Sigmoid colon (tissue), 7 donors: ENCODE measurements around the gene PRDM5. TPM values are rescaled to one million over a fixed set of nuclear protein-coding genes. Genes with fewer than 3 reads are reported as not detected.

Experiments
- DNase-seq: peaks from one replicate; pipeline ENCODE4 v3.0.0-alpha.2; 2019
- H3K27ac ChIP-seq, 4 donors: fragments of 200-600 bp; sonication (generic); one replicate each; pipeline ENCODE4 v1.5.1; 2016 to 2019; ENCODE audit warnings: mild to moderate bottlenecking in 1 of 4
- H3K27me3 ChIP-seq, 3 donors: fragments of 200-600 bp; sonication (generic); one replicate each; pipeline ENCODE4 v1.5.1; 2019; ENCODE audit warnings: mild to moderate bottlenecking in 1 of 3
- H3K36me3 ChIP-seq, 4 donors: fragments of 200-600 bp; sonication (generic); one replicate each; pipeline ENCODE4 v1.5.1; 2016 to 2019
- H3K4me1 ChIP-seq, 4 donors: fragments of 200-600 bp; sonication (generic); one replicate each; pipeline ENCODE4 v1.5.1; 2017 to 2019
- H3K4me3 ChIP-seq, 4 donors: fragments of 200-600 bp; sonication (generic); one replicate each; pipeline ENCODE4 v1.5.1; 2017 to 2019; ENCODE audit warnings: mild to moderate bottlenecking in 2 of 4, moderate library complexity in 1 of 4
- H3K9me3 ChIP-seq, 4 donors: fragments of 200-600 bp in 3 of 4; sonication (generic) in 3 of 4; one replicate each; pipeline versions ENCODE4 v1.5.1 to v1.6.1; 2013 to 2019
- EP300 ChIP-seq, 4 donors: sonication (generic); formaldehyde crosslinking; IDR thresholded peaks; one replicate each; pipeline ENCODE4 v1.6.1; 2017; ENCODE audit warnings: antibody characterized with exemption in 4 of 4
- POLR2A ChIP-seq, 2 donors: fragments of 450-650 bp; IDR thresholded peaks; one replicate each; pipeline ENCODE4 v1.6.1; 2016; ENCODE audit warnings: antibody characterized with exemption in 2 of 2, mild to moderate bottlenecking in 2 of 2, moderate library complexity in 2 of 2
- POLR2AphosphoS5 ChIP-seq, 4 donors: sonication (generic); formaldehyde crosslinking; IDR thresholded peaks; one replicate each; pipeline ENCODE4 v1.6.1; 2017; ENCODE audit warnings: antibody characterized with exemption in 4 of 4
- WGBS, 2 donors: extraction: QIAGEN DNeasy Blood & Tissue Kit; methylation state at CpG; one replicate each; pipeline ENCODE4 v1.1.7; 2013; 5-methylcytosine and 5-hydroxymethylcytosine counted together
- intact Hi-C: fragments of 100-400 bp; cut with DNase I; formaldehyde crosslinking; loops from one replicate; pipeline ENCODE4 v1.15.1; 2023
- polyA plus RNA-seq, 3 donors: library from polyadenylated mRNA; stranded (reverse); fragments of 200-250 nt; gene quantifications; one replicate each; pipeline ENCODE4 v1.2.3, GENCODE V29; 2013
- total RNA-seq, 4 donors: library from RNA; depleted of rRNA; stranded (reverse); fragments of >200 nt; gene quantifications; one replicate each; pipeline ENCODE4 v1.1.0, GENCODE V29; 2016
- TF ChIP-seq, protein P1 (sequence below), 4 experiments: fragments of 450-650 bp in 3 of 4; fragments of 200-600 bp in 1 of 4; IDR thresholded peaks; one replicate each; pipeline ENCODE4 v1.5.1; 2016 to 2019; ENCODE audit warnings: antibody characterized with exemption in 4 of 4, mild to moderate bottlenecking in 3 of 4, moderate library complexity in 2 of 4
- donor health status: healthy with polysubstance abuse.
- donor health status: Bipolar disorder and iron deficiency.
- donor health status: healthy.

The PRDM5 gene
- total and polyA plus RNA-seq, 7 donors: 1.8 to 25.0 (median 15.0) TPM

DNA sequence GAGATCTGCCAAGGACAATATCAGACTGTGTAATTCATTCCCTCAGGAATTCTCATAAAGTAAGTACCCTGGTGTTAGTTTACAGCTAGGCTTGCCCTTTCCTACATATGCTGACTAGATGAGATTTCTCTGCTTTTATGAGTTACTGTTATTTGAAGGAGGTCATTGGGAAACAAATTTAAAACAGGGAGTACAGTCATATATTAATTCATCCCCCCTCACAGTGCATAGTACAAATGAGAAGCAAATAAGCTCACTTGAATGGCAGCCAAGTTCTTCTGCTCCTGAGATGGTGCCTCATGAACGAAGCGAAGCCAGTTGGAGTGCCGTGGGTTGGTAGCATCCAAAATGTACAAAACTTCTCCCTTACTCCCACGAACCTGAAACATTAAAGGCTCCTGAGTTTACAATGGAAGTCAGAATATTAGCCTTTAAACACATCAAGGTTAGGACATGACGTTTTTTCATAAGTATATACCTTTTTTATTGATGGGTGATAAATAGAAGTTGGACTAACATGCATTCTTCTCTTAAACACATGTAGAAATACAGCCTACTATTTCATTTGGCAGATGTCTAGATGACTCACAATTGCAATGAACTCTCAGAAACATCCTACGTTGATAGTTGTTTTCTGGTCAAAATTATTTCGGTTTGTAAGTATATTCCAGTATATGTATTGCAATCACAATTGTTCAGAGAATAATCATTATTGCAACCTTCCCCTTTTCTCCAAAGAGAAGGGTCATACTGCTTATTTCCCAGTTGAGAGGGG is 69.2 kb downstream of the PRDM5 start:
- no peaks in the 10 kb centered on the region for H3K36me3 ChIP-seq
- H3K27me3 ChIP-seq: no peaks in the 10 kb centered on the region
- no peak for DNase-seq
- WGBS, 2 donors: 63 to 84% methylated on average over 7 of the region's 7 CpGs
- peaks cover 0 to 5% (median 0%) of the 10 kb centered on the region in 4 donors for H3K4me1 ChIP-seq
- TF ChIP-seq POLR2A (IDR thresholded peaks at IDR 0.05): no peak
- TF ChIP-seq, protein P1, sequence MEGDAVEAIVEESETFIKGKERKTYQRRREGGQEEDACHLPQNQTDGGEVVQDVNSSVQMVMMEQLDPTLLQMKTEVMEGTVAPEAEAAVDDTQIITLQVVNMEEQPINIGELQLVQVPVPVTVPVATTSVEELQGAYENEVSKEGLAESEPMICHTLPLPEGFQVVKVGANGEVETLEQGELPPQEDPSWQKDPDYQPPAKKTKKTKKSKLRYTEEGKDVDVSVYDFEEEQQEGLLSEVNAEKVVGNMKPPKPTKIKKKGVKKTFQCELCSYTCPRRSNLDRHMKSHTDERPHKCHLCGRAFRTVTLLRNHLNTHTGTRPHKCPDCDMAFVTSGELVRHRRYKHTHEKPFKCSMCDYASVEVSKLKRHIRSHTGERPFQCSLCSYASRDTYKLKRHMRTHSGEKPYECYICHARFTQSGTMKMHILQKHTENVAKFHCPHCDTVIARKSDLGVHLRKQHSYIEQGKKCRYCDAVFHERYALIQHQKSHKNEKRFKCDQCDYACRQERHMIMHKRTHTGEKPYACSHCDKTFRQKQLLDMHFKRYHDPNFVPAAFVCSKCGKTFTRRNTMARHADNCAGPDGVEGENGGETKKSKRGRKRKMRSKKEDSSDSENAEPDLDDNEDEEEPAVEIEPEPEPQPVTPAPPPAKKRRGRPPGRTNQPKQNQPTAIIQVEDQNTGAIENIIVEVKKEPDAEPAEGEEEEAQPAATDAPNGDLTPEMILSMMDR (IDR thresholded peaks at IDR 0.05): no peak
- TF ChIP-seq POLR2AphosphoS5 (IDR thresholded peaks at IDR 0.05): no peak
- TF ChIP-seq EP300 (IDR thresholded peaks at IDR 0.05): no peak
- H3K27ac ChIP-seq: no peak overlapping the region
- H3K9me3 ChIP-seq: no peaks in the 10 kb centered on the region
- intact Hi-C loops: no loop called here
- no peak overlapping the region for H3K4me3 ChIP-seq

DNA sequence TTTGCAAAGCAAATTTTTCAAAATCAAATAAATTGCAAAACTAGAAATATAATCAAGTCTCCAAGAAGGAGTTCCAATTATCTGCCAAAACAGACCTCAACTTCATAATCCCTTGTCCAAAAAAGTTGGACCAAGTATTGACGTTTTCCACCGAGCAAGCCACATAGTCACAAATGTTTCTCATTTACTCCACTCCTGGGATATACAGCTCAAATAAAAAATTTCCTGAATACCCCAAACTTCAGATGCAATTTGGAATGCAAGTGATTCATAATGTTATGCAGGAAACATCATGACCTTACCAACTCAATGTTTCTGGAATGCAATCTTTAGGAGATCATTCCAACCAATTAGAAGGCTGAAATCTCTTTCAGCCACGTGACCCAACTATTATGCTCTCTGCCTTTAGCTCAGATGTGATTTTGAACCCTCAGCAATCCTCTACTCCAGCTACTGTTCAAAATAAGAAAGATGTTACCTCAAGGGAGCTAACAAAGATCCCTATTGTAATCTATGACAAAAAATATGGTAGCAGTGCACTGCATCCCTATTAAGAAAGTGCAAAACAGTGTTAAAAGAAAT is 72.4 kb downstream of the PRDM5 start:
- no peaks in the 10 kb centered on the region for H3K4me1 ChIP-seq
- intact Hi-C loops: no loop called here
- no peak for DNase-seq
- H3K27ac ChIP-seq: no peak overlapping the region
- no peaks in the 10 kb centered on the region for H3K9me3 ChIP-seq
- H3K27me3 ChIP-seq: no peaks in the 10 kb centered on the region
- H3K4me3 ChIP-seq: no peak overlapping the region
- H3K36me3 ChIP-seq: no peaks in the 10 kb centered on the region
- TF ChIP-seq POLR2AphosphoS5 (IDR thresholded peaks at IDR 0.05) (no peak), POLR2A (IDR thresholded peaks at IDR 0.05) (no peak), EP300 (IDR thresholded peaks at IDR 0.05) (no peak)
- TF ChIP-seq, protein P1 (IDR thresholded peaks at IDR 0.05): no peak
- 79 to 92% methylated on average over 3 of the region's 3 CpGs for WGBS, 2 donors

DNA sequence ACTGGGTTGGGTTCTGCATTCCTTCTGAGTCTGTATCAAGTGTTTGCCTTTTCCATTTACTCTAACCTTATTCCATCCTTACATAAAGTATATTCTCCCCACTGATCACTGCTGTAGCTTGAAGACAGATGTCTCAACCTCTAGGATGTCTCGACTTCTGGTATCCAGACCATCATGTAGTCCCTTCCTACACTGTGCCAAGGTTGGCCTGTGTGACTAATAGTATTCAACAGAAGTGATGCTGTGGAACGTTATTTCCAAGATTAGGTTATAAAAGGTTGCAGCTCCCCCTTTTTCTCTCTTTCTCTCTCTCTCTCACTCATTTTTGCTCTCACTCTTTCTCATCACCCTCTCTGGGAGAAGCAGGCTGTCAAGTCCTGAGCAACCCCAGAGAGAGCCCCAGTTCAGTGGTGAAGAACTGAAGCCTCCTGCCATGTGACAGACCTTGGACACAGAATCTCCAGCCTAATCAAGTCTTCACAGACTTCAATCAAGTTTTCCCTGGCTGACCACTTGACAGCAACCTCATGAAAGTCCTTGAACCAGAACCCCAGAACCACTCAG is 75.4 kb downstream of the PRDM5 start:
- H3K9me3 ChIP-seq: no peaks in the 10 kb centered on the region
- no peak for DNase-seq
- H3K27me3 ChIP-seq: no peaks in the 10 kb centered on the region
- no peak overlapping the region for H3K27ac ChIP-seq
- 80 to 90% methylated on average over 2 of the region's 2 CpGs for WGBS, 2 donors
- TF ChIP-seq POLR2A (IDR thresholded peaks at IDR 0.05) (no peak), EP300 (IDR thresholded peaks at IDR 0.05) (no peak), POLR2AphosphoS5 (IDR thresholded peaks at IDR 0.05) (no peak)
- TF ChIP-seq, protein P1 (IDR thresholded peaks at IDR 0.05): no peak
- intact Hi-C loops: no loop called here
- no peak overlapping the region for H3K4me3 ChIP-seq
- peaks cover 0 to 4% (median 1%) of the 10 kb centered on the region in 4 donors for H3K4me1 ChIP-seq
- H3K36me3 ChIP-seq: no peaks in the 10 kb centered on the region

DNA sequence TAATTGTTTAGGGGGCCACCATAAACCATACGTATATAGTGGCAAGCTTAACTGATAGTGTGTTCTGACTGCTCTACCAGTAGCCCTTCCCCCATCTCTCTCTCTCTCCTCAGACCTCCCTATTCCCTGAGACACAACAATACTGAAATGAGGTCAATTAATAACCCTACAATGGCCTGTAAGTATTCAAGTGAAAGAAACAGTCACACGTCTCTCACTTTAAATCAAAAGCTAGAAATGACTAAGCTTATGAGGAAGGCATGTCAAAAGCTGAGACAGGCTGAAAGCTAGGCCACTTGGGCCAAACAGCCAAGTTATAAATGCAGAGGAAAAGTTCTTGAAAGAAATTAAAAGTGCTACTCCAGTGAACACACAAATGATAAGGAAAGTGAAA is 78.0 kb downstream of the PRDM5 start:
- TF ChIP-seq POLR2AphosphoS5 (IDR thresholded peaks at IDR 0.05): no peak
- TF ChIP-seq, protein P1 (IDR thresholded peaks at IDR 0.05): no peak
- H3K27me3 ChIP-seq: no peaks in the 10 kb centered on the region
- no peaks in the 10 kb centered on the region for H3K36me3 ChIP-seq
- no peak for DNase-seq
- no peaks in the 10 kb centered on the region for H3K9me3 ChIP-seq
- H3K27ac ChIP-seq: no peak overlapping the region
- H3K4me3 ChIP-seq: no peak overlapping the region
- intact Hi-C loops: no loop called here
- WGBS, 2 donors: 20 to 64% methylated on average over 2 of the region's 2 CpGs
- H3K4me1 ChIP-seq: peaks cover 0 to 14% (median 5%) of the 10 kb centered on the region in 4 donors
